Fibroblast of skin of right quadriceps (primary cell): Measurements from ENCODE around the gene IGF1.

Experiments used
- DNase-seq: peaks from one replicate; pipeline ENCODE4 v3.0.0-alpha.2; 2013

The IGF1 gene

GRCh38 chr12:102487226-102487625 is 6.9 kb upstream of the IGF1 start:
- no peak for DNase-seq

- no peak for DNase-seq
Observed at GRCh38 chr12:102486153-102486552, 5.8 kb upstream of the IGF1 start.

- peak; percentile 46 for DNase-seq
Observed at GRCh38 chr12:102484428-102484958, 4.1 kb upstream of the IGF1 start.

GRCh38 chr12:102484017-102484416 is 3.7 kb upstream of the IGF1 start:
- DNase-seq: no peak

GRCh38 chr12:102483466-102483865 is 3.1 kb upstream of the IGF1 start:
- DNase-seq: no peak

GRCh38 chr12:102481705-102482425 is 1.5 kb upstream of the IGF1 start:
- no peak for DNase-seq

GRCh38 chr12:102479939-102480338 is 424 bp downstream of the IGF1 start:
- no peak for DNase-seq

- DNase-seq: no peak
Observed at GRCh38 chr12:102479099-102479885, 1.1 kb downstream of the IGF1 start.

GRCh38 chr12:102478405-102479098 is 1.8 kb downstream of the IGF1 start:
- DNase-seq: no peak

- DNase-seq: no peak
Observed at GRCh38 chr12:102475355-102475754, 5.0 kb downstream of the IGF1 start.

GRCh38 chr12:102474438-102475064 is 5.8 kb downstream of the IGF1 start:
- DNase-seq: peak; percentile 25

GRCh38 chr12:102472496-102472895 is 7.9 kb downstream of the IGF1 start:
- no peak for DNase-seq

GRCh38 chr12:102471556-102471955 is 8.8 kb downstream of the IGF1 start:
- no peak for DNase-seq

- DNase-seq: no peak
Observed at GRCh38 chr12:102470945-102471344, 9.4 kb downstream of the IGF1 start.

GRCh38 chr12:102468261-102468915 is 12.0 kb downstream of the IGF1 start:
- DNase-seq: no peak

- DNase-seq: no peak
Observed at GRCh38 chr12:102465762-102466560, 14.4 kb downstream of the IGF1 start.

- no peak for DNase-seq
Observed at GRCh38 chr12:102463659-102464249, 16.6 kb downstream of the IGF1 start.

- peak; percentile 62 for DNase-seq
Observed at GRCh38 chr12:102462795-102463465, 17.4 kb downstream of the IGF1 start.

- peak; percentile 31 for DNase-seq
Observed at GRCh38 chr12:102462386-102462785, 18.0 kb downstream of the IGF1 start.

- no peak for DNase-seq
Observed at GRCh38 chr12:102461501-102461900, 18.9 kb downstream of the IGF1 start.

GRCh38 chr12:102459314-102459713 is 21.0 kb downstream of the IGF1 start:
- DNase-seq: no peak
